IMR-90 (cell line): ENCODE measurements around the gene LSM14B.

ENCODE experiments used
- BHLHE40 ChIP-seq: fragments of 150-350 bp; IDR thresholded peaks from 2 replicates; pipeline ENCODE4 v1.6.1; 2016; ENCODE audit warnings: mild to moderate bottlenecking, low read depth, low read length
- POLR2A ChIP-seq: IDR thresholded peaks from 2 replicates; pipeline ENCODE4 v1.6.1; 2012; ENCODE audit warnings: mild to moderate bottlenecking, low read depth, low read length
- TF ChIP-seq, protein P1 (sequence below): conservative IDR thresholded peaks from 2 replicates; pipeline ENCODE4 v1.5.1; 2012; ENCODE audit warnings: mild to moderate bottlenecking, low read depth, low read length, improper control_type of control experiment

DNA sequence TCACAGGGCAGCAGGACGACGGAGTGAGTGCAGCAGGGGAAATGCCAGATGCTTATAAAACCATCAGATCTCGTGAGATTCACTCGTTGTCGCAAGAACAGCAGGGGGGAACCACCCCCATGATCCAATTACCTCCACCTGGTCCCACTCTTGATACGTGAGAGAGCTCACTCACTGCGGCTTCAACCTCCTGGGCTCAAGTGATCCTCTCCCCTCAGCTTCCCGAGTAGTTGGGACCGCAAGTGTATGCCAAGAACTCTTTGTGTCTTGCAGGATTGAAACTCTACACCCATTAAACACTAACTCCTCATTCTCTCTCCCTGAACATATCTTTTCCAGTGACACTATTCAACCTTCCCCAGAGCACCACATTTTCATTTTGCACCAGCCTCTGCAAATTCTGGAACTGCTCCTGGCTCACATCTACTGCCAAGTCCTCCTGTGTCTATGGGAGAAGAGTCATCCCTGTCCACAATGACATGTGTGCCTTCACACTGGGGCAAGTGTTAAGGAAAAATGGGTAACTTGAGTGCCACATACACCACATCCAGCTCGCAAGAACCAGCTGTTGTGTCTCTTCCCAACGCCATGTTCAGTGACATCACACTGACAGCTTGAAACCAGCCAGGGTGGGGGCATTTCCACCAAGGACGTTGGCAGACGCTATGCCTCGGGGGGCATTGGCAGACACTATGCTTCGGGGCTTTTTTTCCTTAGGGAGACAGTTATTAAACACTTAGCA lies 41.9 kb upstream of the LSM14B start:
- TF ChIP-seq, protein P1, sequence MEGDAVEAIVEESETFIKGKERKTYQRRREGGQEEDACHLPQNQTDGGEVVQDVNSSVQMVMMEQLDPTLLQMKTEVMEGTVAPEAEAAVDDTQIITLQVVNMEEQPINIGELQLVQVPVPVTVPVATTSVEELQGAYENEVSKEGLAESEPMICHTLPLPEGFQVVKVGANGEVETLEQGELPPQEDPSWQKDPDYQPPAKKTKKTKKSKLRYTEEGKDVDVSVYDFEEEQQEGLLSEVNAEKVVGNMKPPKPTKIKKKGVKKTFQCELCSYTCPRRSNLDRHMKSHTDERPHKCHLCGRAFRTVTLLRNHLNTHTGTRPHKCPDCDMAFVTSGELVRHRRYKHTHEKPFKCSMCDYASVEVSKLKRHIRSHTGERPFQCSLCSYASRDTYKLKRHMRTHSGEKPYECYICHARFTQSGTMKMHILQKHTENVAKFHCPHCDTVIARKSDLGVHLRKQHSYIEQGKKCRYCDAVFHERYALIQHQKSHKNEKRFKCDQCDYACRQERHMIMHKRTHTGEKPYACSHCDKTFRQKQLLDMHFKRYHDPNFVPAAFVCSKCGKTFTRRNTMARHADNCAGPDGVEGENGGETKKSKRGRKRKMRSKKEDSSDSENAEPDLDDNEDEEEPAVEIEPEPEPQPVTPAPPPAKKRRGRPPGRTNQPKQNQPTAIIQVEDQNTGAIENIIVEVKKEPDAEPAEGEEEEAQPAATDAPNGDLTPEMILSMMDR = no peak
- TF ChIP-seq POLR2A = no peak
- no peak for TF ChIP-seq BHLHE40
